Left renal cortex interstitium (tissue), 4 donors: Measurements from ENCODE around the gene LEAP2. TPM values are rescaled to one million over a fixed set of nuclear protein-coding genes. Genes with fewer than 3 reads are reported as not detected.

ENCODE experiments used
- DNase-seq, 4 donors: peaks; one replicate each; pipeline ENCODE4 v3.0.0-alpha.2; 2013; ENCODE audit warnings: low read depth in 4 of 4, low spot score in 2 of 4, missing footprints in 1 of 4
- polyA plus RNA-seq, 4 donors: library from polyadenylated mRNA; unstranded; fragments of 120-200 nt; gene quantifications; one replicate each; pipeline ENCODE4 v1.2.1, GENCODE V29; 2013; ENCODE audit not compliant: insufficient read length in 4 of 4

Gene LEAP2
- polyA plus RNA-seq, 4 donors = 2.3 to 7.8 (median 6.4) TPM

DNA sequence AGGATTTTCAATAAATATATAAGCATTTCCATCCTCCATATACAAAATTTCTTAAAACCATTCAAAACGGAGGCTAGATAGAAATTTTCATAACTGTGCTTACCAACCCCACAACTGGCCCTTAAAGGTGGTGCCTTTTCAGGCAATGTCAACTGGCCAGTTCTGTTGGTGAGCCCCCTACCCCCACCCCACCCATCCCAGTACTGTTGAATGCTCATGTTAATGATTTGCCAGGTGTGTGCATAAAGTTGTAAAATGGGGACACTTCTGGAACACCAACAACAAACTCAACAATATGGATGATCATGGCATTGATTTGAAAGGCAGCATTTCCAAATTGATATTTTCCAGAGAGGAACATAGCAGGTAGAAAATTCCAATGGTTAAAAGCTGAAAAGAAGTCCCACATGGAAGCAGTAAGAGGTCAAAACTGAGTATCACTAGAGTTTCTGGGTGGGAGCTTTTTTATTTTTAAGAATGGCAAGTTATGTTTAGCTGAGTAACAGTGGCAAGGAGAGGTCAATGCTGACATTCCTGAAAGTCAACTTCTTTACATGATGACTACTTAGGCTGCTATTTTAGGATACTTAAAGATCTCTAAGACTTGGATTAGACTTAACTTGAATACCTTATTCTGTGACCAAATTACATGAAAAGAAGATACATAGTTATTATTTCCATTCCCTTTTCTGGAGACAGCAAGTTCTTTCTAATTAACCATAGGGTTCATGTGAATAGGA, 2.7 kb downstream of the LEAP2 start:
- DNase-seq = no peak

DNA sequence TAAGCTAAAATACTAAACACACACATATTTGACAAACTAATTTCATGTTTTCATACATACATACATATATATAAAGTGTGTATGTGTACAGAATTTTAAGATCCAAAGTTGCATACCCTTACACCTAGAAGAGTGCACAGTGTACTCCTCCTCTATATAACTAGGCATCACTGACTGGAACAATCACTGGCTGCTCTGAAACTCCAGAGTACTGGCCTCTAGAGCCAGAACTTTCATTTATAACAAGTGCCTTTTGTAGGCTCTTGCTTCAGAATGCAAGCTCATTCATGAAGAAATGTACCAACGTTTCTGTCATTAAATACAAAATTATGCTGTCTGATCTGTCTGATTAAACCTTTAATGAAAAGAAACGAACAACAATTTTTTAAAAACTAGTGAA, 4.0 kb downstream of the LEAP2 start:
- no peak for DNase-seq

DNA sequence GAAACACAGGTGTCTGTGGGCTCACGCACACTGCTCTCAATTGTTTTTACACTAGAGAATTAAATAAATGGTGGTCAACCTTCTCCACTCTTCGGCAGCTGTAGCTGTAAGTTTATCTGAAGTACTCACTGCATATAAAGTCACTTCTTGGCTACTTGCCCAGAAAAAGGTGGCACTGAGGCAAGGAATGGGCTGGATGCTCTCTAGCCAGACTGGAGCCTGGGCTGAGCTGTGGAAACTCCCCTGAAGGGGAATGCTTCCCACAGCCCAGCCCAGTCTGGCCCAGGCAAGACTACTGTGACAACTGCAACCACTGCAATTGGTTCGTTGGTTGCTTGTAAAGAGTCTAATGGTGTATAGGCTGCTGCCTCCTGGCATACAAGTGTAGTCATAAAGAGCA, 4.5 kb downstream of the LEAP2 start:
- DNase-seq = no peak

DNA sequence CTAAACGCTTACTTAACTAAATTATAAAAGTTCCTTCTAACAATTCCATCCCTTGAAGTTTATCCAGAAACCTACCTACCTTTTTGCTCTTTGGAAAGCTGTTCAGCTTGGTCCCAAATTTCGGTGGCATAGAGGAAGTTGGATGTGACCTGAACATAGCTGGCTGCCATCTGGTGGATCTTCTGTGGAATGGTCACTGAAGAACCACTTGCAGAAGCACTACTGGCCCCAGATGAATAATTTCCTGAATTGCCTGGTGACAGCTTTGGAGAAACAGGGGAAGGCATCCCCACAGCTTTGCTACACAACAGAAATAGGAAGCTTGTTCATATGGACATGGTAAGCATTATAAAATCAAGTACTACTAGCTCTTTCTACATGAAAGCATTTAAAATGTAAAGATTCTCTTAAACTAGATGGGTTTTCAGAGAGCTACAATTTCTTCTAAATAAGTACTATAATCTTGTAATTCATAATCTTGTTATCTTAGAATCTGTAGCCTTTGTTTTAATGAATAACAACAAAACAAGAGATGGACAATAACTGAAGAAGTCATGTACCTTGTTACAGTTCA, 9.9 kb downstream of the LEAP2 start:
- DNase-seq = peak in 1 of 4 donors; percentile 48

DNA sequence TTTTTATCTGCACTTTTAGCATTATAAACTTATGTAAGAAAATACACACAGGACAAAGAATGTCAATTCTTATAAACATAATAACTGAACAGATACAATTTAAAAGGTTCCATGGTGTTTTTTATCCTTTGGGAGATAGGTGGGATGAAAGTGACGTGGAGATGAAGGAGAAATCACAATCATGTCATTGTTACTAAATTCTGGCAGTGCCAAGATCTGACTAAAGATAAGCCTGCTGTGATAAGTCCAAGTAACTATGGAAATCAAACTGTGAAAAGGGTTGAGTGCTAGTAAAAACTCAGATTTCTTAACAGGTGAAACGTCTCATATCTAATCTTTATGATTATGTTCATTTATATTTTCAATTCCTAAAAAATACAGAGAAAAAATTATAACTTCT, 11.1 kb downstream of the LEAP2 start:
- no peak for DNase-seq

DNA sequence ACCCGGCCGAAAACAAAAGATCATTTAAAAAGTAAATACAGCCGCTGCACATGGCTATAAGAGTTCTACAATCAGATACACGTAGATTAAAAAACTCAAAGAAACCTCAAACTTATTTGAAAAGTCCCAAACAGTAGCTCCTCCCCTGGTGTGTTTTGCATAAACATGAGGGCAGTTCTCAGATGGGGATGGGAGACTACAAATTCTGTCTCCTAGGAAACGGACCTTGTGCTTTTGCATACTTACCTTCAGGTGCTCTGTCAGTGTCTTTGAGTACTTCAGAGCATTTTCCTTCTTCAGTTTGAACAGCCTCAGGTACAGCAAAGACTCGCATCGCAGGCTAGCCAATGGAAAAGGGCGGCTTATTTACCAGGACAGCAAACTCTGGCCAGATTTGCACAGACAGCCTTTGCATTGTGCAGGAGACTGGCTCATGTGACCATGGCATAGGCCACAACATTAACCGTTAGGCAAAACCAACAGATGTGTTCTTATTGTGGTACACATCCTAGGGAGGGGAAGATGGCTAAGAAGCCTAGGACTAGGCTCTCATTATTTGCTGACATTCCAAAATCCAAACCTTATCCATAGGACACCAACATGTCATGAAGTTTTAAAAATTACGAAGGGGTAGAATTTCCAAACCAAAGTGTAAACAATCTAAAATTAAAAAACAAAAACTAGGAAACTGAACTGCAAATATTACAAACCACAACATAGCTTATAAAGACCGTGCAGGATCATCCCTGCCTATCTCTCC, 12.8 kb downstream of the LEAP2 start:
- no peak for DNase-seq

DNA sequence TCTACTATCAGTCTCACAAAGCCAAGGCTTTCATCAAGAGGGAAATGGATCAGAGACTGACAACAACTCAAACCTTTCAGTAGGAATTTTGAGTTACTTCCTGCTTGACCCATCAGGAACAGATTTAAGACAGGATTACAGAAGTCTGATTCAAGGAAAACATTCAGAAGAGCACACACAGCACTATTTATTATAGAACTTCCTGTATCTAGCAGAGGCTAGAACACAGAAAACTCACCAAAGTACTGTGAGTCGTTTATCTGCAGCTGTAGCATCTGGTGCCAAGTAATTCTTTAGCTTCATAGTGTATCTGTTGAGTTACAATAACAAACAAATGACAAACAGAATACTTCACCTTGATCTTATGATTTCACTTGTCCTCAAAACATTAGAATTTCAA, 13.8 kb downstream of the LEAP2 start:
- DNase-seq = no peak

DNA sequence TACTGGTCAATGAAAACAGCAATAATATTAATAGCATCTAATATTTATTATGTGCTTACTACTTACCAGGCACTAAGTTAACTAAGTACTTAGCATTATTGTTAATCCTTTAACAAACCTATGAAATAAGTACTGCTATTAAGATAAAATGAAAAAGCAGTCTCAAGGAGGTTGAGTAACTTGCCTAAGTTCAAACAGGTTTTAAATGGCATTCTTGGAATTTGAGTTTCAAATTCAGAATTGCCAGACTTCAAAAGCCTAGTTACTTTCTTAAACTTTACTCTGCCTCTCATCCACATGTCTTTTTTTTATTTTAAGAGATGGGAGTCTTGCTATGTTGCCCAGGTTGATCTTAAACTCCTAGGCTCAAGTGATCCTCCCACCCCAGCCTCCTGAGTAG, 16.0 kb downstream of the LEAP2 start:
- no peak for DNase-seq

DNA sequence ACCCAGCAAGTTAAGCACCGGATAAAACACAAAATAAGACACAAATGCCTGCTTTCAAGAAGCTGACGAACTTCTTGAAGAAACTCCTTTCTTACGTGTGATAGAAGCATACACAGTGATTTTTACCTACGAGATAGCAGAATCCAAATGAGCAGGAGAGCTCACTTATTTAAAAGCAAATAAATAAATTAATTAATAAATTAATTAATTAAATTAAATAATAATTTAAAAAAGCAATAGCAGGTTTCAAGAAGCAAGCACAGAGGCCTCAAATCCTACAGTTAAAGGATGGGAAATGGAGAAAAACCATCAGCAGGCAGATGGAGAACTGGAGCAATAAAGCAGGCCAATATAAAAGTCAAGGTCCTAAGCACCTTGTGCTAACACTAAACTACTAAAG, 17.3 kb downstream of the LEAP2 start:
- no peak for DNase-seq

DNA sequence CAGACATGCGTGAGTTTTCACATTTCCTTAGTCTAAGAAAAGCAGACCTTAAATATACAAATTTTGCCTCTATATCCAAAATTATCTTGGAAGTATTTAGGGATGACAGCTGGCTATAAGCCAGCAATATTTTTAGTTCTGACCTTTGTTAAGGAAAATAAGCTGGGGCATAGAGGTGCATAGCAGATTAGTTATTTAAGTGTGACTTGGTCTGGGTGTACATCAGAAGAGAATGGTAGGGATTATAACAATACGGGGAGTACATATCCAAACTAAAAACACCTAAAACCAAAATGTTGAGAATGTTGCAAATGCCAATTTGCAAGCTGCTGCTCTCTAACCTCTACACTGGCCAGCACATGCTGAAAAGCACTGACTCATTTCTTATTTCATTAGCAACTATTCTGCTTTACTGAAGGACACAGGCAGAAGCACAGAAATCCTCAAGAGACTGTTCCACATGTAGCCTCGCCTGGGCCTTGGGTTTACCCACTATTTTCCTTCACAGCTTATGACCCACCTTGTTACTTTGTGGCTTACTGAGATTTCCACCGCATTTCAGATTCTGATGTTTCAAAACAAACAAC, 22.3 kb downstream of the LEAP2 start:
- no peak for DNase-seq

DNA sequence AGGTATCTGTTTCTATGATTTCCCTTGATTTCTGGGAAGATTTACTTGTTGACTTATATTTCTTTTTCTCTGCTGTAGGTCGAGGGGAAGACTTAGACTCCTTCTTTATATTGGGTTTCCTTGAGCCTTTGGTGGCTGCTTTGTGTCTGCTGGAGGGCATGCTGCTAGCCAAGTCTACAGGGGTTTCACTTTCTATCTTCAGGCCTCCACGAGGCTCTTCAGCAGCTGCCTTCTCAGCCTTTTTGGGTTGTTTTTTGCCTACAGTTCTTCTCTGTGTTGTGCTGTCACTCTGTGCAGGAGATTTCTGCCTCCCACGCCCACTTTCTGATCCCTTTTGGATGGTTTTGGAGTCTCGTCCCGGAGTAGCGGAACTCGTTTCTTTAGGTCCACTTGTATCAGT, 23.2 kb downstream of the LEAP2 start:
- DNase-seq = no peak

DNA sequence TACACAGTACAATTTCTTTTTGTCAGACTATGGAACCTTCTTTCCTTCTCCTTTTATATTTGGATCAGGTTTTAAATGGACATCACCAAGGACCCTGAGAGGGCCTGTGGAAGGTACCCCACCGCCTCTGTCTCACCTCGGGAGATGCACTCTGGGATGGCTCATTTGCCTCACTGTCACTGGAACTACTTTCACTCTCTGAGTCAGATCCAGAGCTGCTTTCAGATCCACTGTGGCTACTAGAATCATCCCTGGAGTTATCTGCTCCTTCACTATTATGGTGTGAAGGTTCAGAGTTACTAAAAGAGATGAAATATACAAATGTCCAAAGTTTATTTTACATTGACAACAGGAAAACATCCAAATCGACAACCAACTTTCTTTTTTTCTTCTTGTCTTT, 24.6 kb downstream of the LEAP2 start:
- DNase-seq = no peak

DNA sequence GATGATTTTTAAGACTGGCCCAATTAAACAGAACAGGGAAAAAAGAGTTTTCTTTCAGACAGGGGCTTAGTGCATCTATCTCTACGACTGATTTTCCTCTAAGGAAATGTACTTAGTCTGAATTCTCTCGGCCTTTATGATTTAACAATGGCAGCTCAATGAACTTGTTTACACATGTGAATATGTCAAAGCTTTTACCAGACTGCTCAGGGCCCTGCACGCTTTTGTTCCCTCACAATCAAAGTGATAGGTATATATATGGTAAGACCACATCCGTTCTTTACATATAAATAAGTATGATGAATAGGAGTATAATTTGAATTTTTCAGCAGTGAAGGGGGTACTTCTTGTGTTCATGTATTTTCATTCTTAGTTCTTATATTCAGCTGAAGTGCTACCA, 27.6 kb downstream of the LEAP2 start:
- no peak for DNase-seq

DNA sequence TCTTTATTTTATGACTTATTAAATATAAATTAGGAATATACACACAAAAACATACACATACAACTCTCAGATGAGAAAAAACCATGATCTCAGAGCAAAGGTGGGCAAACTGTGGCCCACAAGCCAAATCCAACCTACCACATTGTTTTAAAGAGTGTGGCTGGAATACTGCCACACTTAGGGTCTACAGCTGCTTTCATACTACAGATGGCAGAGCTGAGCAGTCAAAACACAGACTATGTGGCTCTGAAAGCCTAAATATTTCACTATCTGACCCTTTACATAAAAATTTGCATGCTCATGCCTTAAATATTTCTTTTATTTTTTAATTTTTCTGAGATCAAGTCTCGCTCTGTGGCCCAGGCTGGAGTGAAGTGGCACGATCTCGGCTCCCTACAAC, 28.3 kb downstream of the LEAP2 start:
- no peak for DNase-seq

DNA sequence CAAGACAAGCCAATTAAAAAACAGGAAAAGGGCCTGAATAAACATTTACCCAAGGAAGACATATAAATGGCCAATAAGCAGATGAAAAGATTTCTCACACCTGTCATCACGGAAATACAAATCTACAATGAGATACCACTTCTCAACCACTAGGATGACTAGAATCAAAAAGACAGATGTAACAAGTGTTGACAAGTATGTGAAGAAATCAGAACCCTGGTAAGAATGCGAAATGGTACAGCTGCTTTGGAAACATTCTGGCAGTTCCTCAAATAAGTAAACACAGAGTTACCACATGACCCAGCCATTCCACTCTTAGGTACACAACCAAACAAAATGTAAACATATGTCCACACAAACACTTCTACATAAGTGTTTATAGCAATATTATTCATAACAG, 32.5 kb downstream of the LEAP2 start:
- no peak for DNase-seq

DNA sequence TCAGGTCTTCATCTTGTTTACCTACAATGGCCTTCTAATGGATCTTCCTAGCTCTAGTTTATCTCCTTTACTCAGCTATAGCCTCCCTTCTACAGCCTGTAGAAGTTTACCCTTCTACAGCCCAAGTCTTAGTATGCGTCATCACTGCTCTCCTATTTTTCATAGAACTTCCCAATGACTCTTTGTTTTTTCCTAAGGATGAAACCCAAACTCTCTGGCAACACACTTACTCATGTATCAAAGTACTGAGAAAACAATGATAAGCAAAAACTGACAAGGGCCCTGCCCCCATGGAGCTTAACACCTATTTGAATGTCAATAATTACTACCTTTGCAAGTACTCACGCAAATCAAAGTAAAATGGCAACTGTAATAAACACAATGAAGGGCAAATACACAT, 33.7 kb downstream of the LEAP2 start:
- DNase-seq = no peak

DNA sequence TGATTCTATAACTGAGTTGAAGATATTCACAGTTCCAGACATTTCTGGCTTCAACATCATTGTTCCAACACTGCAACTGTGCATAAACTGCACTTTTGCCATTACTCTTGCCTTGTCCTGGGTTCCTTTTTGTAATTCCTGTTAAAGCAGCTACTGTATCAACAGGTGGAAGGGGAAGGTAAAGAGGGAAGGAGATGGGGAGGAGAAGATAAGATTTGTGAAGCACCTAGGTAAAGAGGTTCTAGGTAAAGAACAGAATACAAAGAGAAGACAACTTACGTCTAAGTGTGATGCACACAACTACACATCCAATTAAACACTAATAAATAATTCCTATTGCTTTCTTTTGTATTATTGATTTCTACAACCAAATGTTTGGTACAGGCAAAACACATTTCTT, 36.2 kb downstream of the LEAP2 start:
- no peak for DNase-seq

DNA sequence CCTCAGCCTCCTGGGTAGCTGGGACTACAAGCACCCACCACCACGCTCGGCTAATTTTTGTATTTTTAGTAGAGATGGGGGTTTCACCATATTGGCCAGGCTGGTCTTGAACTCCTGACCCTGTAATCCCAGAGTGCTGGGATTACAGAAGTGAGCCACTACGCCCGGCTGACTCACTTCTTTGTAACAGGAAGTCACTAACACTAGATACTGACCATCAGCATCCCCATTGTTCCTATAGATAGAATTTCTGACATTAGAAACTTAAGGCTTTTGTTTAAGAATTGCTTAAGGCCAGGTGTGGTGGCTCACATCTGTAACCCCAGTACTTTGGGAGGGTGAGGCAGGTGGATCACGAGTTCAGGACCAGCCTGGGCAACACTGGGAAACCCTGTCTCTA, 42.2 kb downstream of the LEAP2 start:
- no peak for DNase-seq

DNA sequence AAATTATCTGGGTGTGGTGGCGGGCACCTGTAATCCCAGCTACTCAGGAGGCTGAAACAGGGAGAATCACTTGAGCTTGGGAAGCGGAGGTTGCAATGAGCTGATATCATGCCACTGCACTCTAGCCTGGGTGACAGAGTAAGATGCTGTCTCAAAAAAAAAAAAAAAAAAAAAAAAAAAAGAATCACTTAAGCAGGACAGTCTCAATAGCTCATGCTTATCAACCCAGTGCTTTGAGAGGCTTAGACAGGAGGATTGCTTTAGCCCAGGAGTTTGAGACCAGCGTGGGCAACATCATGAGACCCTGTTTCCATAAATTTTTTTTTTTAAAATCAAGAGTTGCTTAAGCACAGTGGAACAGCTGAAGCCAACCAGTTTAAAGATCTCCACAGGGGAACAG, 42.6 kb downstream of the LEAP2 start:
- no peak for DNase-seq
